ENCODE data around the gene PDE3B. TPM values are rescaled to one million over a fixed set of nuclear protein-coding genes. Genes with fewer than 3 reads are reported as not detected.

PDE3B gene
- total and polyA plus RNA-seq, 7 donors, result 0.11 to 0.59 (median 0.30) TPM

GRCh38 chr11:14904745-14905103 is 261.1 kb downstream of the PDE3B start:
- peak overlapping the region; percentile 61 for H3K4me3 ChIP-seq
- no peaks in the 10 kb centered on the region for H3K36me3 ChIP-seq (ENCODE audit: insufficient read depth in 1 of 2, low read depth in 1 of 2)
- WGBS, 3 donors, result 4 to 10% (median 5%) methylated on average over 20 to 26 of the region's 26 CpGs
- no peak overlapping the region for H3K27ac ChIP-seq
- peak; percentile 78 to 86 for DNase-seq
- intact Hi-C loops (cut with DNase I), result loop anchor here (5.0 to 10.0 kb wide), 5 partner anchors 112 to 367 kb away; no protein-coding TSS in a partner anchor
- peak; percentile 56 to 83 (median 78) for ATAC-seq
- peak; percentile 78 for TF ChIP-seq CTCF (IDR thresholded peaks at IDR 0.05)
- H3K27me3 ChIP-seq (ENCODE audit: insufficient read depth in 3 of 3, low read length in 2 of 3), result peaks cover 0 to 7% (median 0%) of the 10 kb centered on the region in 3 donors
- no peaks in the 10 kb centered on the region for H3K4me1 ChIP-seq
- H3K9me3 ChIP-seq, result no peaks in the 10 kb centered on the region

- DNase-seq (peak; percentile 25 to 57), ATAC-seq (peak; percentile 21 to 62 (median 48))
- Histone ChIP-seq H3K4me1 (no peaks in the 10 kb centered on the region), H3K9me3 (no peaks in the 10 kb centered on the region), H3K27me3 (ENCODE audit: insufficient read depth in 3 of 3, low read length in 2 of 3) (peaks cover 0 to 7% (median 0%) of the 10 kb centered on the region in 3 donors), H3K36me3 (ENCODE audit: insufficient read depth in 1 of 2, low read depth in 1 of 2) (no peaks in the 10 kb centered on the region), H3K4me3 (peak overlapping the region; percentile 61), H3K27ac (no peak overlapping the region)
- intact Hi-C loops (cut with DNase I), result loop anchor here (5.0 to 10.0 kb wide), 5 partner anchors 113 to 368 kb away; no protein-coding TSS in a partner anchor
- WGBS, 3 donors, result 6 to 15% (median 13%) methylated on average over 58 of the region's 58 CpGs
- TF ChIP-seq CTCF (IDR thresholded peaks at IDR 0.05), result no peak
Observed at GRCh38 chr11:14905104-14906033, 261.8 kb downstream of the PDE3B start.

- TF ChIP-seq CTCF (IDR thresholded peaks at IDR 0.05), result no peak
- intact Hi-C loops (cut with DNase I), result loop anchor here (5.0 to 10.0 kb wide), 5 partner anchors 114 to 369 kb away; no protein-coding TSS in a partner anchor
- ATAC-seq, result no peak
- Histone ChIP-seq H3K27ac (no peak overlapping the region), H3K4me1 (no peaks in the 10 kb centered on the region), H3K9me3 (no peaks in the 10 kb centered on the region), H3K36me3 (ENCODE audit: insufficient read depth in 1 of 2, low read depth in 1 of 2) (no peaks in the 10 kb centered on the region), H3K4me3 (no peak overlapping the region), H3K27me3 (ENCODE audit: insufficient read depth in 3 of 3, low read length in 2 of 3) (peaks cover 0 to 7% (median 0%) of the 10 kb centered on the region in 3 donors)
- DNase-seq, result no peak
- 66 to 79% (median 70%) methylated on average over 5 of the region's 5 CpGs for WGBS, 3 donors
Observed at GRCh38 chr11:14906578-14906977, 263.0 kb downstream of the PDE3B start.

GRCh38 chr11:14906993-14907392 is 263.4 kb downstream of the PDE3B start:
- H3K27ac ChIP-seq, result no peak overlapping the region
- H3K4me3 ChIP-seq, result no peak overlapping the region
- H3K4me1 ChIP-seq, result no peaks in the 10 kb centered on the region
- intact Hi-C loops (cut with DNase I), result loop anchor here (5.0 to 10.0 kb wide), 5 partner anchors 115 to 370 kb away; no protein-coding TSS in a partner anchor
- H3K9me3 ChIP-seq, result no peaks in the 10 kb centered on the region
- 86 to 94% (median 89%) methylated on average over 6 of the region's 6 CpGs for WGBS, 3 donors
- no peak for TF ChIP-seq CTCF (IDR thresholded peaks at IDR 0.05)
- no peaks in the 10 kb centered on the region for H3K36me3 ChIP-seq (ENCODE audit: insufficient read depth in 1 of 2, low read depth in 1 of 2)
- ATAC-seq, result no peak
- peaks cover 0 to 7% (median 0%) of the 10 kb centered on the region in 3 donors for H3K27me3 ChIP-seq (ENCODE audit: insufficient read depth in 3 of 3, low read length in 2 of 3)
- DNase-seq, result no peak

Data from psoas muscle (tissue), 8 donors.